ENCODE data around the gene MED4. TPM values are rescaled to one million over a fixed set of nuclear protein-coding genes. Genes with fewer than 3 reads are reported as not detected.

Gene MED4
- 23.0 and 24.4 TPM in 2 replicates for total RNA-seq

GRCh38 chr13:48094781-48095502, at the start of gene MED4:
MED4 (minus strand) TSS chr13:48095104; CDS start chr13:48095078, 26 bp downstream.

GRCh38 chr13:48037346-48038173, 57.3 kb downstream of the MED4 start, which contains the start of gene NUDT15:
NUDT15 (plus strand) TSS chr13:48037726; CDS start chr13:48037747, 21 bp downstream.

Other genes starting within 250 kb of the MED4 start
- gene SUCLA2, start 93.8 kb downstream of the MED4 start, total RNA-seq = 46.8 and 56.7 TPM in 2 replicates
- 6.5 and 12.5 TPM in 2 replicates for gene NUDT15, start 57.4 kb downstream of the MED4 start, total RNA-seq
- gene ITM2B, start 138.1 kb upstream of the MED4 start, total RNA-seq = 76.5 and 145 TPM in 2 replicates
- 11.7 and 14.0 TPM in 2 replicates for gene RB1, start 208.6 kb upstream of the MED4 start, total RNA-seq